Kidney capillary endothelial cell (primary cell): ENCODE results near the gene SAMD8.
"Not testable (repeated sequence)": the region's sequence is repeated elsewhere in the genome, so short reads cannot be mapped to it uniquely, and the experiment has no call there.

ENCODE experiments used
- DNase-seq: peaks from one replicate; pipeline ENCODE4 v3.0.0-alpha.2; 2018; ENCODE audit warnings: low spot score

Gene SAMD8

GRCh38 chr10:75195035-75195763 lies 83.7 kb downstream of the SAMD8 start:
- DNase-seq, result no peak

GRCh38 chr10:75197066-75197465 lies 85.6 kb downstream of the SAMD8 start:
- no peak for DNase-seq

- no peak for DNase-seq
Measured at GRCh38 chr10:75197906-75198305, 86.5 kb downstream of the SAMD8 start.

GRCh38 chr10:75199949-75200348 lies 88.5 kb downstream of the SAMD8 start:
- not testable (repeated sequence) for DNase-seq

GRCh38 chr10:75201793-75202307 lies 90.4 kb downstream of the SAMD8 start:
- no peak for DNase-seq

GRCh38 chr10:75202321-75203045 lies 91.0 kb downstream of the SAMD8 start:
- no peak for DNase-seq

- not testable (repeated sequence) for DNase-seq
Measured at GRCh38 chr10:75203046-75203620, 91.7 kb downstream of the SAMD8 start.

- no peak for DNase-seq
Measured at GRCh38 chr10:75203724-75204123, 92.3 kb downstream of the SAMD8 start.

- DNase-seq, result no peak
Measured at GRCh38 chr10:75205908-75206307, 94.5 kb downstream of the SAMD8 start.

GRCh38 chr10:75206638-75207037 lies 95.2 kb downstream of the SAMD8 start:
- DNase-seq, result not testable (repeated sequence)

GRCh38 chr10:75207079-75207856 lies 95.8 kb downstream of the SAMD8 start:
- DNase-seq, result no peak

GRCh38 chr10:75207857-75208144 lies 96.3 kb downstream of the SAMD8 start:
- DNase-seq, result no peak

GRCh38 chr10:75208181-75208580 lies 96.7 kb downstream of the SAMD8 start:
- no peak for DNase-seq

- DNase-seq, result no peak
Measured at GRCh38 chr10:75209086-75209920, 97.8 kb downstream of the SAMD8 start.

- peak; percentile 59 for DNase-seq
Measured at GRCh38 chr10:75209921-75210281, 98.4 kb downstream of the SAMD8 start.

GRCh38 chr10:75210282-75211006 lies 99.0 kb downstream of the SAMD8 start, which contains the start of gene VDAC2:
VDAC2 (plus strand) TSS chr10:75210796; CDS start chr10:75211159, 363 bp downstream.
- peak; percentile 82 for DNase-seq

GRCh38 chr10:75211007-75211691 lies 99.7 kb downstream of the SAMD8 start:
- DNase-seq, result peak; percentile 52

- no peak for DNase-seq
Measured at GRCh38 chr10:75212343-75212742, 100.9 kb downstream of the SAMD8 start.

- DNase-seq, result no peak
Measured at GRCh38 chr10:75220274-75220673, 108.8 kb downstream of the SAMD8 start.

GRCh38 chr10:75221492-75221891 lies 110.0 kb downstream of the SAMD8 start:
- not testable (repeated sequence) for DNase-seq
